ENCODE measurements around the gene LGR5.
"Not testable (repeated sequence)": the region's sequence is repeated elsewhere in the genome, so short reads cannot be mapped to it uniquely, and the experiment has no call there.

The LGR5 gene

GRCh38 chr12:71474791-71475190, 35.2 kb downstream of the LGR5 start:
- no peak for DNase-seq

- DNase-seq = no peak
Observed at GRCh38 chr12:71475280-71475679, 35.7 kb downstream of the LGR5 start.

GRCh38 chr12:71476513-71476912, 36.9 kb downstream of the LGR5 start:
- DNase-seq = no peak

GRCh38 chr12:71477609-71478008, 38.0 kb downstream of the LGR5 start:
- DNase-seq = no peak

GRCh38 chr12:71478270-71478669, 38.7 kb downstream of the LGR5 start:
- no peak for DNase-seq

GRCh38 chr12:71484272-71484905, 44.8 kb downstream of the LGR5 start:
- DNase-seq = no peak

- not testable (repeated sequence) for DNase-seq
Observed at GRCh38 chr12:71490844-71491243, 51.2 kb downstream of the LGR5 start.

- DNase-seq = no peak
Observed at GRCh38 chr12:71492604-71493003, 53.0 kb downstream of the LGR5 start.

- no peak for DNase-seq
Observed at GRCh38 chr12:71499834-71500233, 60.2 kb downstream of the LGR5 start.

GRCh38 chr12:71503579-71504391, 64.2 kb downstream of the LGR5 start:
- DNase-seq = peak; percentile 43

GRCh38 chr12:71504476-71504875, 64.9 kb downstream of the LGR5 start:
- DNase-seq = no peak

- no peak for DNase-seq
Observed at GRCh38 chr12:71509705-71510104, 70.1 kb downstream of the LGR5 start.

- no peak for DNase-seq
Observed at GRCh38 chr12:71517145-71517846, 77.7 kb downstream of the LGR5 start.

- no peak for DNase-seq
Observed at GRCh38 chr12:71521125-71521524, 81.5 kb downstream of the LGR5 start.

GRCh38 chr12:71524626-71525025, 85.0 kb downstream of the LGR5 start:
- no peak for DNase-seq

GRCh38 chr12:71533703-71534102, 94.1 kb downstream of the LGR5 start:
- no peak for DNase-seq

- no peak for DNase-seq
Observed at GRCh38 chr12:71536279-71536938, 96.8 kb downstream of the LGR5 start.

- no peak for DNase-seq
Observed at GRCh38 chr12:71536939-71537622, 97.5 kb downstream of the LGR5 start.

GRCh38 chr12:71538807-71539206, 99.2 kb downstream of the LGR5 start:
- DNase-seq = no peak

- no peak for DNase-seq
Observed at GRCh38 chr12:71541583-71541982, 102.0 kb downstream of the LGR5 start.

- no peak for DNase-seq
Observed at GRCh38 chr12:71546322-71546861, 106.8 kb downstream of the LGR5 start.

GRCh38 chr12:71548893-71549292, 109.3 kb downstream of the LGR5 start:
- DNase-seq = no peak
